ENCODE results near the gene CLDN9. TPM values are rescaled to one million over a fixed set of nuclear protein-coding genes. Genes with fewer than 3 reads are reported as not detected.

CLDN9 gene
- total RNA-seq, 1 donor = not detected

DNA sequence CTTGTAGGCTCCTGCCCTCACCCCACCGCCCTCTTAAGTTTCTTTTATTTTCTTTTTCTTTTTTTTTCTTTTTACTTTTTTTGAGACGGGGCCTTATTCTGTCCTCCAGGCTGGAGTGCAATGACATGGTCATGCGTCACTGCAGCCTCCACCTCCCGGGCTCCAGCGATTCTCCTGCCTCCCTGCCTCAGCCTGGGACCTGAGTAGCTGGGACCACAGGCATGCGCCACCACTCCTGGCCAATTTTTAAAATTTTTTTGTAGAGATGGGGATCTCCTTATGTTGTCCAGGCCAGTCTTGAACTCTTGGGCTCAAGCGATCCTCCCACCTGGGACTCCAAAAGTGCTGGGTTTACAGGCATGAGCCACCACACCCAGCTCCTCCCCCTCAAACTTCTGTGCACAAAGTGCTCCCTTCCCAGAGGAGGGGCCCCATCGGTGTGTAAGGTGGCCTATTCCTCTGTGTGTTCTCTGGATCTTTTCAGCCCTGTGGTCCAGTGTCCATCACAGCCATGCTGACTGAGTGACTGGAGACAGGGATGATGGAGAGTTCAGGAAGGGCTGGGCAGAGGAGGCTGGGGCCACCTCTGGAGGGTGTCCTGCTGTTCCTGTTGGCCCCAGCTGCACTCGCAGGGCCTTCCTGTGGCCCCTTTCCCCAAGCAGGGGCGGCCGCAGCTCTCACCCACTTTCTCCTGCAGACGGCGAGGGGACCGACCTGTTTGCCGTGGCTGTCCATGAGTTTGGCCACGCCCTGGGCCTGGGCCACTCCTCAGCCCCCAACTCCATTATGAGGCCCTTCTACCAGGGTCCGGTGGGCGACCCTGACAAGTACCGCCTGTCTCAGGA is 43.8 kb downstream of the CLDN9 start:
- TF ChIP-seq CTCF (IDR thresholded peaks at IDR 0.05; ENCODE audit: insufficient read depth, low read length) = no peak
- no peak overlapping the region for H3K4me3 ChIP-seq (ENCODE audit: low read depth, low read length)
- no peak for DNase-seq (ENCODE audit: low read depth)

GRCh38 chr16:3057181-3058138 is 44.7 kb downstream of the CLDN9 start:
- TF ChIP-seq CTCF (IDR thresholded peaks at IDR 0.05; ENCODE audit: insufficient read depth, low read length) = no peak
- DNase-seq (ENCODE audit: low read depth) = no peak
- peak overlapping the region; percentile 87 for H3K4me3 ChIP-seq (ENCODE audit: low read depth, low read length)

DNA sequence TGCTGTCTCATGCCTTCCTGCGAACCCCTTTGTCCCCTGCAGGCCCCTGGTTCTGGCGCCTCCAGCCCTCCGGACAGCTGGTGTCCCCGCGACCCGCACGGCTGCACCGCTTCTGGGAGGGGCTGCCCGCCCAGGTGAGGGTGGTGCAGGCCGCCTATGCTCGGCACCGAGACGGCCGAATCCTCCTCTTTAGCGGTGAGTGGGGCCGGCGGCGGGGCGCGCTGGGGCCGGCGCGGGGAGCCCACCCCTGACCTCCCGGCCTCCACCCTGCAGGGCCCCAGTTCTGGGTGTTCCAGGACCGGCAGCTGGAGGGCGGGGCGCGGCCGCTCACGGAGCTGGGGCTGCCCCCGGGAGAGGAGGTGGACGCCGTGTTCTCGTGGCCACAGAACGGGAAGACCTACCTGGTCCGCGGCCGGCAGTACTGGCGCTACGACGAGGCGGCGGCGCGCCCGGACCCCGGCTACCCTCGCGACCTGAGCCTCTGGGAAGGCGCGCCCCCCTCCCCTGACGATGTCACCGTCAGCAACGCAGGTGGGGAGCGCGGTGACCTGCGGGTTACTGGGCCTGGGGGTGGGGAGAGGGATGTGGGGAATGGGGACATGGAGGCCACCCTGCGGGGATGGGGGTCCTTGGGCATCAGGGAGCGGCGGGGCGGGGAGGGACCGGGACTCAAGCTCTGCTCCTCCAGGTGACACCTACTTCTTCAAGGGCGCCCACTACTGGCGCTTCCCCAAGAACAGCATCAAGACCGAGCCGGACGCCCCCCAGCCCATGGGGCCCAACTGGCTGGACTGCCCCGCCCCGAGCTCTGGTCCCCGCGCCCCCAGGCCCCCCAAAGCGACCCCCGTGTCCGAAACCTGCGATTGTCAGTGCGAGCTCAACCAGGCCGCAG is 45.7 kb downstream of the CLDN9 start:
- peak overlapping the region; percentile 87 for H3K4me3 ChIP-seq (ENCODE audit: low read depth, low read length)
- no peak for TF ChIP-seq CTCF (IDR thresholded peaks at IDR 0.05; ENCODE audit: insufficient read depth, low read length)
- DNase-seq (ENCODE audit: low read depth) = no peak

- H3K4me3 ChIP-seq (ENCODE audit: low read depth, low read length) = peak overlapping the region; percentile 87
- peak; percentile 82 for DNase-seq (ENCODE audit: low read depth)
- TF ChIP-seq CTCF (IDR thresholded peaks at IDR 0.05; ENCODE audit: insufficient read depth, low read length) = peak; percentile 65
Observed at GRCh38 chr16:3059041-3059722, 46.5 kb downstream of the CLDN9 start.

DNA sequence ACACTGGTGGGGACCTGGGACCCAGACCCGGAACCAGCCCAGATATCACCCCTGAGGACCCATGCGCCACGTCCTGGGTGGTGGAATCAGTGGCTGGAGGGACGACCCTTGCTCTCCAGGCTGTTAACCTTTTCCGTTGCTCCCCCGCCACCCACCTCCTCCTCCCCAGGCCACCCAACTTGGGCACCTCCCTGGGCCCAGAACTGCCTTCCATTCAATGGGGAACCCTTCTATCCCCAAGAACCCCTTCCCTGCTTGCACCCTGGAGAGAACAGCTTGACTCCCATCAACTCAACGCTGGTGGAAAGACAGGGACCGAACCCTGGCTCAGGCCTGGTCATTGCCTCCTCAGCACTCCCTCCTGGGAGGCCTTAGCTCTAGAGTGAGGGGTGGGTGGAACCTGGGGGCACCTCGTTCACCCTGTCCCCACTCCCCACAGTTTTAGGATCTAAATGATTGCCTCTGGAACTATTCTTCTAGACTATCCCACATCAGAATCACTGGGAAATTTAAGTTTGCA is 47.1 kb downstream of the CLDN9 start:
- no peak for TF ChIP-seq CTCF (IDR thresholded peaks at IDR 0.05; ENCODE audit: insufficient read depth, low read length)
- peak overlapping the region; percentile 87 for H3K4me3 ChIP-seq (ENCODE audit: low read depth, low read length)
- DNase-seq (ENCODE audit: low read depth) = no peak
